GM20431 (cell line): Measurements from ENCODE around the gene B3GLCT.
"Not testable (repeated sequence)": the region's sequence is repeated elsewhere in the genome, so short reads cannot be mapped to it uniquely, and the experiment has no call there.

ENCODE experiments used
- in situ Hi-C: fragments of 300-500 bp; cut with MseI, MboI; formaldehyde crosslinking; loops from one replicate; pipeline ENCODE4 v1.15.0; 2020; ENCODE audit warnings: low sequenced_read_pairs; ENCODE audit not compliant: unreplicated experiment

B3GLCT gene

DNA sequence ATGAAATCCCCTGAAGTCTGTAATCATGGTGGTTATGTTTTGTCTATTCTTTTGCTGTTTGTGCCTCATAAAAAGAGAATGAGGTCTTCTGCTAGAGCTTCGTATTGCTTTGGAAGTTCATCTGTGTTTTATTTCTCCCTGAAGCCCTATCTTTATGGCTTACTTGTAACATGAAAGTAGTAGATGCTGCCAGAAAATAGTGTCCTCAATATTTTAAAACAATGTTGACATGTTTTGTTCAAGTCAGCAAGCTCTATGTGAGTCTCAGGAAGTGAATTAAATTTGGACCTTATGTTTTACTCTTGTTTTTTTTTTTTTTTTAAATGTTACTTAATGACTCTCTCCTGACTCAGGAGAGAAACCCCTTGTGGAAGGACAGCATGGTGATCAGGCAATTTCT lies 130.5 kb downstream of the B3GLCT start:
- in situ Hi-C loops, result no loop called here

DNA sequence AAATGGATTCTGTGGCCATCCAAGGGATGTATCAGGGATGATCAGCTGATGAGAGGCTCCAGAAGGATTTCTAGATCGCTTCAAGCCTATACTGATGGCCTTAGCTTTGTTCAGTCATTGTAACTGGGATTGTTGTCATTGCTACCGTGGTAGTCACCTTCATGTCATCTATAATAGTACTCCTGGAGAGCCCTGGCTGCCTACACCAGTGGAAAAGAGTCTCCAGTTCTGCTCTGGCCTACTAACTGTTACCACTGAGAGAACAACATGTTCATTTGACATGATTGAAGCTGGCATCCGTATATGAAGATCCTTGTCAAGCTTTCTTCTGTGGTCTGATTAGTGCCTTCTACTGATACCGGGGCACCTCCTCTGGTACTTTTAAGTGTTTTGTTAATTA lies 131.3 kb downstream of the B3GLCT start:
- in situ Hi-C loops, result no loop called here

DNA sequence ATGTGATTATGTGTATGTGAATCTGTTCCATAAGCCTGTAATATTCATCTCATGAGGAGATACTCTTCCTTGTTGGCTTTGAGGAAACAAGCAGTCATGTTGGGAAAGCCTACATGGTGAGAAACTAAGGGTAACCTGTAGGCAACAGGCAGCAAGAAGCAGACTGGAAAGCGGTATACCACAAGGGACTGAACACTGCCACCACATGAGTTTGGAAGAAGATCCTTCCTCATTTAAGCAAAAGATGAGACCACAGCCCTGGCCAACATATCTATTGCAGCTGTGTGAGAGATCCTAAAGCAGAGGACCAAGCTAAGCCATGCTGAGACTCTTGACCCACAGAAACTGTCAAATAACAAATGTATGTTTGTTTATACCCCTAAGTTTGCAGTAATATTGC lies 134.8 kb downstream of the B3GLCT start:
- in situ Hi-C loops, result no loop called here

DNA sequence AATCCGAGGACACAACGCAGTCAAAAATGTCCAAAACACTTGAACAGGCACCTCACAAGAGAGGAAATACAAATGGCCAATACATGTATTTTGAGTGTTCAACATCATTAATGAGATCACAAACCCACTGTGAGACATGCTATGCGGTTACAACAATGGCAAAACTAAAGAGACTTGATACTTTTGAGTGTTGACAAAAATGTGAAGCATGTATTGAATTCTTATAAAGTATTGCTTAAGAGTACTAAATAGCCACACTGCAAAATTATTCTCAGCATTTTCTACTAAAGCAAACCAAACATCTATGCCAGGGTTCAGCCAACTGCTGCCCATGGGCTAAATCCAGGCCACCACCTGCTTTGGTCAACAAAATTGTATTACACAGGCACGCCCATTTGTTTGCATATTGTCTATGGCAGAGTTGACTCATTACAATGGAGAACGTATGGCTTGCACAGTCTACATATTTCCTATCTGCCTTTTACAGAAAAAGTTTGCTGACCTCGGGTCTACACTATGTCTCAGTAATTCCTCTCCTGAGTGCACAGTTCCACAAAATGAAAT lies 135.3 kb downstream of the B3GLCT start:
- in situ Hi-C loops, result no loop called here

DNA sequence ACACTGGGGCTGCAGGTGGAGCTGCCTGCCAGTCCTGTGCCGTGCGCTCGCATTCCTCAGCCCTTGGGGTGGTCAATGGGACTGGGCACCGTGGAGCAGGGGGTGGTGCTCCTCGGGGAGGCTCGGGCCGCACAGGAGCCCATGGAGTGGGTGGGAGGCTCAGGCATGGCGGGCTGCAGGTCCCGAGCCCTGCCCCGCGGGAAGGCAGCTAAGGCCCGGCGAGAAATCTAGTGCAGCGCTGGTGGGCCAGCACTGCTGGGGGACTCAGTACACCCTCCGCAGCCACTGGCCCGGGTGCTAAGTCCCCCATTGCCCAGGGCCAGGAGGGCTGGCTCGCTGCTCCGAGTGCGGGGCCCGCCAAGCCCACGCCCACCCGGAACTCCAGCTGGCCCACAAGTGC lies 139.8 kb downstream of the B3GLCT start:
- in situ Hi-C loops, result not testable (repeated sequence)

DNA sequence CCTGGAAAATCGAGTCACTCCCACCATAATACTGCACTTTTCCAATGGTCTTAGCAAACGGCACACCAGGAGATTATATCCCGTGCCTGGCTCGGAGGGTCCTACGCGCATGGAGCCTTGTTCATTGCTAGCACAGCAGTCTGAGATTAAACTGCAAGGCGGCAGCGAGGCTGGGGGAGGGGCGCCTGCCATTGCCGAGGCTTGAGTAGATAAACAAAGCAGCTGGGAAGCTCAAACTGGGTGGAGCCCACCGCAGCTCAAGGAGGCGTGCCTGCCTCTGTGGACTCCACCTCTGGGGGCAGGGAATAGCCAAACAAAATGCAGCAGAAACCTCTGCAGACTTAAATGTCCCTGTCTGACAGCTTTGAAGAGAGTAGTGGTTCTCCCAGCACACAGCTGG lies 141.1 kb downstream of the B3GLCT start:
- in situ Hi-C loops, result not testable (repeated sequence)

DNA sequence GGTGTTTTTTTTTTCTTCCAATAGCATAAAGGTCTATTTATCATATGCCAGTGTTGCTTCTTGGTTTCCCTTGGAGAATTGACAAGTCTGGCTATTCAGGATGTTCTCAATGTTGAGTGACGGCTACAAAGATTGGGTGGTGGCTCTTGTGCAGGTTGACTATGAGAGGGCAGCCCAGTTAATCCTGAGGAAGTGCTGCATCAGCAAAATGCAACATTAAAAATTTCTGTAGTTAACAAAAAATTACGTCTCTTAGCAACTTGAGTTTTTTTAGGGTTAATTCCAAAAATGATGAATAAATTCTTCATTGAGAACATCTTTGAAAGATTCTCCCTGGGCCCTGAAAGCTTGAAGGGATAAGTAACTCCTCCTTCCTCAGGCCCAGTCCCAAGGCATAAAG lies 147.1 kb downstream of the B3GLCT start:
- in situ Hi-C loops, result no loop called here

DNA sequence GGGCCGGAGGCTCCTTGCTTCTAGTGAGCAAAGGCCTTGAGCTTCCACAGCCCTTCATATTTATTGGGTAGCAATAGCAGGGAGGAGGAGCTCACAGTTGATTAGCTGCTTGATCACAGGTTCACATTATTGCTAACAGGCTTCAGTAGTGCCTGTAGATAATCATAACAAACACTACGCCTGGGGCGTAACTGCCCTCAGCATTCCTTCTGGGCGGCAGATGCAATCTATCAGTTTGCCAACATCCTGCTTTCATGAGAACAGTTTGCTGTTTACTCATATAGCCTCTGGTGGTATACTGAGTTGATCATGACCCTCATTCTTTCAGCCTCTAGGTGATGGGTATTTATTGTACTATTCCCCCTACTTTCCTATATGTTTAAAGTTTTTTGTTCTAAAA lies 149.4 kb downstream of the B3GLCT start:
- in situ Hi-C loops, result no loop called here

DNA sequence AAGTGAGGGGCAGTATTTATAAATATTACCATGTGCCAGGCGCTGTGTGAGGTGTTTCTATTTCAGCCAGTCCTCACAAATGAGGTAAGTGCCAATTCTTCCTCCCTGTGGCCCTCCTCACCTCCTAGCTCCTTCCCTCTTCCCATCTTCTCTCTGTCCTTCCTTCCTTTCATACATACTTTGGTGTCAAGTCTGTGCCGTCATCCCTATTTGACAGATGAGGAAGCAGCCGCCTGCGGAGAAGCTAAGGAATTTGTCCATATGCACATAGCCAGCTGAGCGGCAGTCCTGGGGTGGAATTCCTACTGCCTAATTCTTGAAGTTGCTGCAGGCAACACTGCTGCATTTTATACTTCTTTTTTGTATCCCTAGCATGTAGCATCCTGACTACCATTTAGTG lies 150.8 kb downstream of the B3GLCT start:
- in situ Hi-C loops, result no loop called here

DNA sequence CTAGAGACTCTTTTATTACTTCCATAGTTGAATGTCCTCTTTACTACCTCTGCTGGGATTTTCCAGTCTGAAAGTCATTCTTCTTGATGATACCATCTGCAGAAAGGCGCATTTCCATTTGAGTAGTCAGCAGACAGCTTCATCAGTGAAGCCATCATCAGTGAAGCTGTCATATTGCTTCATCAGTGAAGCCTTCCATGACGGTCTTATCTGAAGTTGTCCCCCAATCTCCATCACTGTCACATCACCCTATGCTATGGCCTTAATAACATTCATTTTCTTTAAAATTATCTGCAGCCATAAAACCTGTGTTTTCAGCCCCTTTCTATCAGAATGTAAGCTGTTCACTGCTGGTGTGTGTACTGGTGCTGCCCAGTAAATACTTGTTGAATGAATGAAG lies 151.6 kb downstream of the B3GLCT start:
- in situ Hi-C loops, result no loop called here

DNA sequence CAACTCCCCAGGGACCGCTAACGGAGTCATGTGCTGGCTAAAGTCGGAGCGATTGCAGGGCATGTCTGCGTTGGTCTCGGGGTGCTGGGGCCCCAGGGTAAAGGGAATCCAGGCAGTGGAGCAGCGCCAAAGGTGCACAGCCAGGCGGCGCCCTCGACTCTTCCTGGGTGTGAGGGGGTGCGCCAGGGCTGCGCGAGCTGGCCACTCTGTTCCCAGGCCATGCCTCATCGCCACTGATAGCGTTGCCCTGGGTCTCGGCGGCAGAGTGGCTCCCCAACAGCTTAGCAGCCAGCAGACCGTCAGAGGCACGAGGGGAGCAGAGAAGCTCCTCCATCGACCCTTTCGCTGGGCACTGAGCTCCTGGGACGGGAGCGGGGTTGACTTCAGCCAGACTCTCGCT lies 152.7 kb downstream of the B3GLCT start:
- in situ Hi-C loops, result no loop called here

DNA sequence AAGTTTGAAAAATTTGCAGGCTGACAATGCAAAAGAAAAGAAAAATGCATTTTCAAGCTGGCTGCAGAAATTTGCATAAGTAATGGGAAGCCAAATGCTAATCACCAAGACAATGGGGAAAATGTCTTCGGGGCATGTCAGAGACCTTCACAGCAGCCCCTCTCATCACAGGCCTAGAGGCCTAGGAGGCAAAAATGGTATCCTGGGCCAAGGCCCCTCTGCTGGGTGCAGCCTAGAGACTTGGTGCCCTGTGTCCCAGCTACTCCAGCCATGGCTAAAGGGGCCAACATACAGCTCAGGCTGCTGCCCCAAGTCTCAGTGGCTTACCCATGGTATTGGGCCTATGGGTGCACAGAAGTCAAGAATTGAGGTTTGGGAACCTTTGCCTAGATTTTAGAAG lies 155.2 kb downstream of the B3GLCT start:
- in situ Hi-C loops, result no loop called here

DNA sequence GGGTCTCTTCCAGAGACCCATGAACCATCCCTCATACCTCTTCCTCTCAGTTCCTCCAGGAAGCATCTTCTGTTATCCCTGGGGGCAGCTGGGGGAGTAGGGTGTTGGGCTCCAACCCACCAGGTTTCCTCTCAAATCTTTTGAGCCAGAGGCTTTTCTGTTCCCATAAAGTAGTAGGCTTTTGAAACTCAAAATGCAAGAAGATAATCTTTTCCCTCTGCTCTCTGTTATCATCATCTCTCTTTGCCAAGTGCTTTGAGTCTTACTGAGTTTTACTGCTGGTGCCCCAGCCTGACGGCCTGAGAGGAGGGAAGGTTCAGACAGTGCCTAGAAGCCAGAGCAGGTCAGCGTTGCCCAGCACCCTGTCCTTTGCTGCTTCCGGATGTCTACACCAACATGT lies 157.2 kb downstream of the B3GLCT start:
- in situ Hi-C loops, result no loop called here

DNA sequence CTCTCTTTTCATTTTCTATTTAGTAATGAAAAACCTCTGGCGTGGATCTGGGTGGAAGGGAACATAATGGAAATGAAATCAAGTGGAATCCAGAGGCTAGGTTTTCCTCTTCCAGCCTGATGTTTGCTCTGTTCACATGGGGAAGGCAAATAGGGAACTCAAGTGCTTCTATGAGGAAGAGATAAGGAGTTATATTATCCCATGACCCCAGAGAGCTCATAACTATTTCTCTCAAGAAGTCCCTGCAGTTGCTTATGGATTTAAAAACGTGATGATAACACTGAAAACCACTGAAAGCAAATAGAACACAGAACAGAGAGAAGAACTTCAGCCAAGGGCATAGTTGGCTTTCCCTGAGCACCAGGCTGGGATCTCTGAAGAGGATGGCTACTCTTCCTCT lies 157.8 kb downstream of the B3GLCT start:
- in situ Hi-C loops, result no loop called here

DNA sequence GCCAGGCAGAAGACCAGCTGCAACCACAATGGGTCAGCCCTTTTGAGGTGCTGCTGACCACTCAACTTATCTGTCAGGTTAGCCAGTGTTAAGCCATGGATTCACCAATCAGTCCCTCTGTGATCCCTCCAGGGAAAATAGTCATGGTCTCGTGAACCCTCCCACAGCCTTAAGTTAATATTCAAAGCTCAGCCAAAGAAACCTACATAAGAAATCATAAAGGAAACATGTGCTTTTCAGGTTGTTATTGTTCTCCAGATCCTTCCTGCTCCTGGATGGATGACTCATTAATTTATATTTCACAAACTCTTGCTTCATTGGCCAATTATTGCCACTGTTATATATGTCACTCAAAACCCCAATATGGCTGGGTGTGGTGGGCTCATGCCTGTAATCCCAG lies 161.9 kb downstream of the B3GLCT start:
- in situ Hi-C loops, result no loop called here

DNA sequence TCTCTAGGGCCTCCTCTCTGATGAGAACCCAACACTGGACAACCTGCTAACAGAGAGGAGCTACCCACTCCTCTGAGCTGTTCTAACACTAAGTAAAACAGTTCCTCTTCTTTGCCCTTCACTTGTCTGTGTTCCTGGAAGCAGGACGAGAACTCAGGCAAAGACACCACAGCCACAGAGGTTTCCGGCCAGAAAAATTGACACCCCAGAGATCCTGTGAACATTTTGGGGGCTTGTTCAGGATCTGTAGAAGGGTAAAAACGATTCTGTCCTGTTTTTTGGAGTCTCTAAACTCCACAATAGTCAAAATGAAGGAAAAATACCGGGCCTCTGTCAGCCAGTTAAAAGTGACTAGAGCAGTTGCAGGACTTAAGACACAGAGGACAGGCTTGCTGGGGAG lies 165.9 kb downstream of the B3GLCT start:
- in situ Hi-C loops, result no loop called here

DNA sequence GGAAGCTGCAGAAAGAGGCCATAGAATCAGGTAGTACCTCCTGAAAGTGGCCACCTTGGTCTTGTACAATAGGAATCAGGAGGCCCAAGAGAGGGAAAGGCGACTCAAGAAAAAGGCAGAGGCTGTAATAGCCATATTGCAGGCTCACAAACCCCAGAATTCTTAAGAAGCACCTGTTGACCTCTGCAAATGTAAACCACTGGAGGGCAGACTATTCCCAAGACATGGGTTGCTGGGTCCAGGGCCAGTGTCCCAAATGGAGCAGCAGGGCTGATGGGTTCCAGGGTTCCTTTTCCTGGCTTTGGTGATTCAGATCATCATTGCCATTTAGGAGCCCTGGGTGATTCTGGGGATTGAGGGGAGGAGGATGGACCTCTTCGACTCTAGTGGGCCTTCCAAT lies 167.6 kb downstream of the B3GLCT start:
- in situ Hi-C loops, result no loop called here

DNA sequence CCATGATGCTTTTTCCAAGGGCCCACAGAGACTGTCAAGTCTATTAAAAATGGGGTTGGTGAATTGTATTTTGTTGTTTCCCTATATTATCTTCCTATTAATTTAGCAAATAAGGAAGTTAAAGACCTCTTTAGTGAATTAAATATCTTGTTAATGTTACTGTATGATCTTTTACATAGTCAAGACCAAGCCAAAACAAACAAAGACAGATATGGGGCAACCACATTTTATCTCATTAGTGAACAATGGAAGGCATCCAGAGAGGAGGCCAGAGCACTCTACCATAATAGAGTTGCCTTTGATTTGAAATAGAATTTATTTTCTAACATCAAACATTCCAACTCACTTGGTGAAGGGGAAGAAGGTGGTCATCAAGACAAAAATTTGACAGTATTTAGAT lies 169.4 kb downstream of the B3GLCT start:
- in situ Hi-C loops, result no loop called here

DNA sequence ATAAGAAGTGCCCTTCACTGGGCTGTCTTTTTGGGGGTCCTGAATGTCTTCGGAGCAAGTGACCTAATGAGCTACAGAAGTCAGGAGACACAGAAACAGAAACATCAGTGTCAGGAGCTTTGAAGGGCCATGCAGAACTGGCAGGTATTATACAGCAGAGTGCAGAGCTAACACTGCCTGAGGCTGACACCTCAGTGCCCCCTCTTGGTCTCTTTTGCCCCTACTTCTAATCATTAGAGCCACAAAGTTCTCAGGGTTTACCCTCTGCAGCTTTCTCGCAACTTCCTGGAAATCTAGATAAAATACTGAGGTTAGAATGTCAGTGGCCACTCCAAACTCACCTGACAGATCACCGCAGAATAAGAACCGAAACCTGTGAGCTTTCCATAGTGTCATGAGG lies 172.7 kb downstream of the B3GLCT start:
- in situ Hi-C loops, result no loop called here

DNA sequence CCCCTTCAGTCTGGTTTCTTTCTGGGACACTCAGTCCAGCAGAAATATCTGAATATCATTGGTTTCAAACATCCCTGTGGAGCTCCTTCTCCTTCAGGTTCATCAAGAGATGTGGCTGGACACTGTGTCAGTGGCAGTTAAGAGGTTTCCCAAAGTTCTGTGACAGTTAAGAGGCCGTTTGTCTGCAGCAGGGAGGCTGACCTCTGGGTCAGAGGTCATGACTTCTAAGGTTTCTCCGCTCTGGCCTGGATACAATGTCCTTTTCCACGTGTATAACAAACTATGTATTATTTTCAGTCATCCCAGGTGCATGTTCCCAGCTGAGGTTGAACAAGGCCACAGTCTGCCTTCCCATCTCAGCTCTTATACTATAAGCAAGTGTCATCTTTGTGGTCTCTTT lies 174.9 kb downstream of the B3GLCT start:
- in situ Hi-C loops, result no loop called here

DNA sequence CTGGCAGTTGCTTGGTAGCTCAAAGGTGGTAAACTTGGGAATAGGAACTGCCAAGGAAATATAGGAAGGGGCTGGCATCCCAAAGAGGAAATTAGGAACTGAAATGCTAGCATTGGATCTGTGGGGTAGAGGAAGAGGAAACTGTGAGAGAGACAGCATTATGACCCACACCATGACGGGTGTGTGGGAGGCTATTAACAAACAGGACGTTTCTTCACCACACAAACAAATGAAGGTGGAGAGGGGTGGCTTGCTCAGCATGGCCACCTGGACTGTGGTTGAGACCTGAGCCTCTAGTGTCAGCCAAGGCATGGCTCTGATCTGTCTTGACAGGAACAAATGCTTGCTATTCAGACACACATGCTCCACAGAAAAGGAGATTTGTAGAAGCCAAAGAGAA lies 178.2 kb downstream of the B3GLCT start:
- in situ Hi-C loops, result no loop called here

DNA sequence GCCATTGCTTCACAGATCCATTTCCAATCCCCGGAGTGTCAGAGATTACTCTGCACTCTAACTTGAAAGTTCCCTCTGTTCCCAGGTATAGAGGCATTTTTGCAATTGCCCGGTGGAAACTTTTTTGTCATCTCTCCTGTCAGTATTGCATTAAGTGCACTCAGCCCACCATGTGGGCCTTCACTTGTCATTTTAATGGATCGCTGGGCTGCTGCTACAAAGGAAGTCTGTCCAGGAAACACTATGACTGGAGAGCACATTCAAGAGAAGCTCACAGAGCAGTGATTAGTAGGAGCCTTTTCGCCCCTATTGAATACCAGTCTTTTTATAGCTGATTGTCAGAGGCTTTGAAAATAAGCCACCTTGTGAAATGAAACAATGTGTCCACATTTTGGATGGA lies 180.9 kb downstream of the B3GLCT start:
- in situ Hi-C loops, result no loop called here
